ENCODE data around the gene NUCB1.

Gene NUCB1

GRCh38 chr19:48963371-48964204 is 63.5 kb downstream of the NUCB1 start:
- peak; percentile 79 for DNase-seq (ENCODE audit: low read depth)

DNA sequence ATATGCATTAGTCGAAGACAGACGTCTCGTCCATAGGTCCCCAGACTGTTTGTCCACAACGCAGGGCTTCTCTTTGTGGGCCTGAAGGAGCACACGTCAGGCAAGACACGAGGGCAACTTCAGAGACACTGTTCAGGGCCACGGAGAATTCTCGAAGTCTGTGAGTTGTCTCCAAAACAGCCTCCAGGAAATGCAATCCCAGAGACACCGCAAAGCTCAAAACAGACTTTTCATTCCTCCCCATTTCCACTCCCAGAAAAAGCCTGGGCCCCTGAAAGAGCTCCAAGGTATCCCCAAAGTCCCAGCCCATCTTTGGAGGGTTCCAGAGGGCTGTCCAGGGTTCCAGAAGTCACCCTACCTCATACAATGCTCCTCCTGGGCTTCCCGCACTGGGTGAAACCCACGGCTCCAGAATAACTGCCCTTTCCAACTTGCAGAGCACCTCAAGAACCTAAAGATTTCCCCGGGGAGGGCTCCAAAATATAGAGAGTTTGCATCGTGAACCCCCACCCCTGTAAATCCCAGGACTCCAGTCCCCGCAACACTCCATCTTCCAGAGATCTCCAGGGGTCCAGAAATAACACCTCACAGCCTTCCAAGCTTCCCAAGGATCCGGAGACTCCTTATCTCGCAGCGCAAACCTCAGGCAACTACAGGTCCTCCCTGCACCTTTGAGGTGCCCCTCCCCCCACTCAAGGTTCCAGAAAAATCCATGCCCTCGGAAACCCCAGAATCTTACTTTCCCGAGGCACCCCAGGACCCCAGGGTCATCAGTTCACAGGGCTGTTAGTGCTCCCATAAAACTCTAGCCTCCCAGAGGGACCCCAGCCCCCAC is 64.3 kb downstream of the NUCB1 start:
- DNase-seq (ENCODE audit: low read depth) = peak; percentile 77

- peak; percentile 97 for DNase-seq (ENCODE audit: low read depth)
These were observed 65.1 kb downstream of the NUCB1 start, which contains the start of gene FTL for GRCh38 chr19:48965040-48965805. Gene FTL, plus strand, starts transcription at chr19:48965309. Its CDS starts 199 bp downstream, at chr19:48965508.

- DNase-seq (ENCODE audit: low read depth) = peak; percentile 83
These were observed 65.9 kb downstream of the NUCB1 start for GRCh38 chr19:48965806-48966540.

DNA sequence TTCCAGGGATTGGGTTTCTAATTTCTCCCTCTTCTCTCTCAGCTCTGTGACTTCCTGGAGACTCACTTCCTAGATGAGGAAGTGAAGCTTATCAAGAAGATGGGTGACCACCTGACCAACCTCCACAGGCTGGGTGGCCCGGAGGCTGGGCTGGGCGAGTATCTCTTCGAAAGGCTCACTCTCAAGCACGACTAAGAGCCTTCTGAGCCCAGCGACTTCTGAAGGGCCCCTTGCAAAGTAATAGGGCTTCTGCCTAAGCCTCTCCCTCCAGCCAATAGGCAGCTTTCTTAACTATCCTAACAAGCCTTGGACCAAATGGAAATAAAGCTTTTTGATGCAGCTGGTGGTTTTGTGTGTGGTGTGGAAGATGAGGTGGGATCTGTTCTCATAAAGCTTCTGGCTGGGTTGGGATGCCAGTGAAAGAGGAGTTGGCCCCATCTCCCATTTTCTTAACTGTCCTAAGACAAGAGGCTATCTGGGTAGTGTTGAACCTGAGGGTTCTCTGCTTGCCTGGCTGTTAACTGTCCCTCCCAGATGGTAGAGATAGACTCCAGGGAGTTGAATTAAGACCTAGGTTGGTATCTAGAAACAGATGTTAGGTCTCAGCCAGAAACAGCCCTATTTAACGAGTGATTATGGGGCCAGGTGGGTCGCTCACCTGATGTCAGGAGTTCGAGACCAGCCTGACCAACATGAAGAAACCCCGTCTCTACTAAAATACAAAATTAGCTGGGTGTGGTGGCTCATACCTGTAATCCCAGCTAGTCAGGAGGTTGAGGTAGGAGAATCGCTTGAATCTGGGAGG is 66.6 kb downstream of the NUCB1 start:
- no peak for DNase-seq (ENCODE audit: low read depth)

GRCh38 chr19:48967346-48968178 is 67.5 kb downstream of the NUCB1 start:
- DNase-seq (ENCODE audit: low read depth) = peak; percentile 68

DNA sequence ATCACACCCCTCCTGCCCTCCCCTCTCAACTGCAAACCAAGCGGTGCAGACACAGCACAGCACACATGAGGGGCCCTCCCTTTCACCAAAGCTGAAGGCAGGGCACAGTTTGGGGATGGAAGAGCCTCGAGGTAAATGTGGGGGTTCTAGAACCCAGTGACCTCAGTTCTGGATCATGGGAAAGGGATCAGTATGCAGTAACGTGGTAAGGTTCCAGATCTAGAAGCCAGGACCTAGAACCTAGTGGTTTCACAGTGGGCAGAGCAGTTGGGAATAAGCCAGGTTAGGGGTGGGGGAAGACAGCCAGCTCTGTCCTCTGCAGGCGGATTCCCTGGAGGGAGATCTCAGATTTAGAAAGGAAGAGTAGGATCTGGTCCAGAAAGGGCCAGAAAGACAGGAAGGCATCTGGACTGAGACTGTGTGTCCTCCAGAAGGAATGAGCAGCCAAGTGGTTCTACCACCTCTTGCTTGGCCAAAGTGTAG is 68.1 kb downstream of the NUCB1 start:
- DNase-seq (ENCODE audit: low read depth) = peak; percentile 57

GRCh38 chr19:48968813-48969218 is 68.7 kb downstream of the NUCB1 start:
- no peak for DNase-seq (ENCODE audit: low read depth)

DNA sequence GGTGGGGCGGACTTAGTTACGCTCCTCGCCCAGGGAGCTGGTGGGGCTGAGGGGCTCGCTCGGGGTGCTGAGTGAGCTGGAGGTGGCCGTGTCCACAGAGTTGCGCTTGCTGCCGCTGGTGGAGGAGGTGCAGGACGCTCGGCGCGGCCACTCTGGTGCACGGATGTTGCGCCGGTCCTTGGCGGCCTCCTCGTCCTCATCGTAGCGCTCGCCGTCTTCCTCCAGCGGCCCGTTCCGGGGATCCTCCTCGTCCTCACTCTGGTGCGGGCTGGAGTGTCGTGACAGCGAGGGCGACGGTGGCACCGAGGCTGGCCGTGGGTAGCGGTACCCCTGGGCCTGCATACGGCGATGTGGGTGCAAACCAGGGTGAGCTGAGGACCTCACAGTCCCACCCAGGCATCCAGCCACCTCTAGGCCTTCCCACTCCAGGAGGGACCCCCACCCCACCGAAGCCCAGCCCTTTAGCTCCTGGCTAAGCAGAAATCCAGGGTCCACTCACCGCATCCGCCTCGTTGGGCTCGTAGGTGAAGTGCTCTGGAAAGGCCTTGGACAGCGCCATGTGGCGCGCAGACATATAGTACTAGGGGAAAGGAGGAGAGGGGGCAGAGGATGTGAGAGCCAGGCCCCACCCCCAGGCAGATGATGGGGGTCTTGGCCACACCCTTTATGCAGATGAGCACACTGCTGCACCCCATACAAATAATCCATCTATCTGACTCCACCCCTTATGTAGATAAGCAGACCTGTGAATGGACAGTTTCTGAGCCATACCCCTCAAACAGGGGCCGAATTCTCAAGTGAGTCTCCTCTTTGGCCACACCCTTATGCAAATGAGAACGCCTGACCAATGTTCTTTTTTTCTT is 69.4 kb downstream of the NUCB1 start:
- DNase-seq (ENCODE audit: low read depth) = peak; percentile 46

DNA sequence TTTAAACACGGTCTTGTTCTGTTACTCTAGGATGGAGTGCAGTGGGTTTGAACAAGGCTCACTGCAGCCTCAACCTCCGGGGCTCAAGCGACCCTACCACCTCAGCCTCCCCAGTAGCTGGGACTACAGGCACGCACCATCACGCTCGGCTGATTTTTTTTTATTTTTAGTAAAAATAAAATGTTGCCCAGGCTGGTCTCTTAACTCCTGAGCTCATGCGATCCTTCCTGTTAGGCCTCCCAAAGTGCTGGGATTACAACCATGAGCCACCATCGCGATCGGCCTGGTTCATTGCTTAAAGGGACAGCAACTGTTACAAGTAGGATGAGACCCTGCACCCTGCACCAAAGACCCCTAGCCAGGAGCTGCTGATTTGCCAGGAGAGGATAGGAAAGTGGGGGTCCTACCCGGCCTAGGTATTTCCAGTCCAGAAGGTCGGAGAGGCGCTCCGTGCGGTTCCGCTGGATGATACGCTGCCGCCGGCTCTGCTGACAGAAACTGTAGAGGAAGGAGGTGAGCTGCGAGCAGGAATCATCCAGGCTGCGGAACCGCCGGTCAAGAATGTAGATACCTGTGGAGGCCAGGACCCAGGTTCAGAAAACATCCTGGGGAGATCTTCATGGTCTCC is 70.1 kb downstream of the NUCB1 start:
- DNase-seq (ENCODE audit: low read depth) = no peak

- DNase-seq (ENCODE audit: low read depth) = peak; percentile 76
These were observed 70.8 kb downstream of the NUCB1 start for GRCh38 chr19:48970923-48971395.

All from EH (cell line).